Mucosa of gallbladder (tissue), 1 donor: Measurements from ENCODE around the gene FALEC. TPM values are rescaled to one million over a fixed set of nuclear protein-coding genes. Genes with fewer than 3 reads are reported as not detected.
A peak's percentile ranks its signal among the peaks of the same experiment; 100 is the strongest.

Experiments
- DNase-seq: peaks from one replicate; pipeline ENCODE4 v3.0.0-alpha.2; 2020; ENCODE audit warnings: low spot score
- total RNA-seq: library from RNA; stranded (reverse); gene quantifications from one replicate; pipeline ENCODE4 v1.2.1, GENCODE V29; 2021
- donor health status: DM: no; HTN: no; CAD: no.

Gene FALEC
- total RNA-seq, 1 donor from 2014 or later: 1.1 TPM

DNA sequence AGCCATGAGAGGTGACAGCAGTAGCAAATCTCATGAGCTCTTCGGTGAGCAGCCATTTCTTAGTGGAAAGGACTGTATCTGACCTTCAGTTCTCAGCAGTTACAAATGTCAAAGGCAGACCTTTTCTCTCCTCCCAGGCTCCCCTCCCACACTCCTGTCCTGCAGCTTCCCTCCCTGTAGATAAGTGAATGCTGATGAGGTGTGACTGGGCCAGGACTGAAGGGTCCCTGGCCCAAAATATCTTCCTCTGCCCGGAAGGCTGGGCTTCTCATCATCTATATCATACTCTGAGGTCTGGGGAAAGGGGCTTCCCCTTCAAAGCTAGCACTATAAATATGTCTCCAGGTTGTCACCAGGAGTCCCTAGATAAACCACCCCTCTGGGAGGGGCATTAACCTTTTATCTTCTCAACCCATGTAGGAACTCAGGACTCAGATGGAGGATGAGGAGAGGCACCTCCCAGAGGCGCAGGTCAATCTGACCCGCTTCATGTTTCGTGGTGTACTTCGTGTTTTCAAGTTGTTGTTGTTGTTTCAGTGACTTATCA lies 30.0 kb downstream of the FALEC start:
- no peak for DNase-seq

GRCh38 chr1:150546294-150546937 lies 30.9 kb downstream of the FALEC start:
- DNase-seq: no peak

DNA sequence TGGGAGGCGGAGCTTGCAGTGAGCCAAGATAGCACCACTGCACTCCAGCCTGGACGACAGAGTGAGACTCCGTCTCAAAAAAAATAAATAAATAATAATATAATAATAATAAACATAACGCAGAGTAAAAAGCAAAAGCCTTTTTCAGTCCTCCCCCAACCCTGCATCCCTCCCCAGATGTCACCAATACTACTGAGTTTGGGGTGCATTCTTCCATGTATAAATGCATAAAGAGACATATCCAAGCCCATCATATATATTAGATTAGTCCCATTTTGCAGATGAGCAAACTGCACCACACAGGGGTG lies 32.7 kb downstream of the FALEC start:
- DNase-seq: no peak

GRCh38 chr1:150548632-150549495 lies 33.3 kb downstream of the FALEC start, which contains the start of gene ADAMTSL4:
Gene ADAMTSL4 (plus strand): TSS chr1:150549408. CDS start chr1:150552289, 2,881 bp downstream.
- no peak for DNase-seq

GRCh38 chr1:150549496-150550221 lies 34.1 kb downstream of the FALEC start:
- DNase-seq: no peak

DNA sequence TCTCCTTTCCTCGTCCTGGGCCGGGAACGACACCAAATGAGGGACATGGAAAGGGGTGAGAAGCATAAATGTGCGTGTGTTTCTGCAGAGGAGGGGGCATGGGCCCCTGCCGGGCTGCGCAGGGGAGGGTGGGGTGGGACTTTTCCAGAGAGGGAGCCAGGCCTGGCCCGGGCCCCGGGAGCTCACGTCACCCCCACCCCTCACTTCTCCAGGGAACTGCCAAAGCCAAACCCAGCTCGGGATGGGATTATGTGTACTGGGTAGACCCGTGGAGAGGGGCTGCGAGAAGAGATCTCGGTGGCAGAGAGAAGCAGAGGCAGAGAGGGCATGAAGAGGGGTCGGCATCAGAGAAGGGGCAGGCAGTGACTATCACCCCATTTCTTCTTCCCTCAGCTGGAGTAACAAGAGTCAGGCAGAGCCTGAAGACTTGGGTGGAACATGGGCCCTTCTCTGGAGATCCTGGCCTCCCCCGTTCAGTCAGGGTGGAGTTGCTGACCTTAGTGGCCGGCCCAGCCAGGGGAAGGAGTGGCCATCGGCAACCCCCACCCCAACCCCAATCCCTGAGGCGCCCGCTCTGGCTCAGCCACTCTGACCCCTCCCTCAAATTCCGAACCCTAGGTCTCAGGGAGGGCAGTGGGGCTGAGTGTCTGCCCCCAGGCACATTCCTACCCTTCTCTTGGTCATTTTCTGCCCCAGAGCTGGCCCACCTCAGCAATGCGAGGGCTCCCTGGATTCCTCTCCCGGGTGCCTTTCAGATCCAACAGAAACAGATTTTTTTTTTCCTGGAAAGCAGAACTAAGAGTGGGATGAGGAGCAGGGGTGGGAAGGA lies 34.9 kb downstream of the FALEC start:
- no peak for DNase-seq

DNA sequence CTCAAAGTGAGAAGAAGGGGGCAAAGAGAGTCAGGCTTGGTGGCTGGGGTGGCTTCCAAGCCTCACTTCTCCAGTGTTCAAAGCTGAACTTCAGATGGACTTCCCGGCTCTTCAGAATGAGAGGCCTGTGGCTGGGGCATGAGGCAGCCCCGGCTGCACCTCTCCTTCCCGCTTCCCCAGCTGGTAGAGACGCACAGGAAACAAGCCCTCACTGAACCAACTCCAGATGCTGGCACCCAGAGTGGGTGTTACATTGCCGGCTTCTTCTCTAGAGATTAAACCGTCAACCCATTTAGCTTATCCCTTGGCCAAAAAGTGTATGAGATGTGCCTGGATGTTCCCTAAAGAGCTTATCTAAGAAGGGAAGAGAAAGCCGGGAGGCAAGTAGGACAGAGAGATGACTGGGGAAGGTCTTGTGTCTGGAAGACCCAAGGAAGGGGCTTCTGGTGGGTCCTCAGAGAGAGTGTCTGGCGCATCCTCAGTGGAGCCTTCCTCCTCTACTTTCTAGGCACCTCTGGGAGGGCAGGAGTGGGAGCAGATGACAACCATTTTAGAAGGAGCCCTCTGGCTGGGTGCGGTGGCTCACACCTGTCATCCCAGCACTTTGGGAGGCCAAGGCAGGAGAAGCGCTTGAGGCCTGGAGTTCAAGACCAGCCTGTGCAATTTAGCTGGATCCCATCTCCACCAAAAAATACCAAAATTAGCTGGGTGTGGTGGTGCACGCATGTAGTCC lies 35.7 kb downstream of the FALEC start:
- no peak for DNase-seq

- DNase-seq: no peak
Observed at GRCh38 chr1:150551784-150552127, 36.2 kb downstream of the FALEC start.

GRCh38 chr1:150552128-150552910 lies 36.8 kb downstream of the FALEC start:
- peak; percentile 79 for DNase-seq

DNA sequence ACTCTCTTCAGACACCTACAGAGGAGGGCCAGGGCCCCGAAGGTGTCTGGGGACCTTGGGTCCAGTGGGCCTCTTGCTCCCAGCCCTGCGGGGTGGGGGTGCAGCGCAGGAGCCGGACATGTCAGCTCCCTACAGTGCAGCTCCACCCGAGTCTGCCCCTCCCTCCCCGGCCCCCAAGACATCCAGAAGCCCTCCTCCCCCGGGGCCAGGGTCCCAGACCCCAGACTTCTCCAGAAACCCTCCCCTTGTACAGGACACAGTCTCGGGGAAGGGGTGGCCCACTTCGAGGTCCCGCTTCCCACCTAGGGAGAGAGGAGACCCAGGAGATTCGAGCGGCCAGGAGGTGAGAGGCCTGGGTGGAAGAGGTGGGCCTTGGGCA lies 37.3 kb downstream of the FALEC start:
- DNase-seq: no peak

GRCh38 chr1:150553392-150554085 lies 38.0 kb downstream of the FALEC start:
- no peak for DNase-seq

- DNase-seq: no peak
Observed at GRCh38 chr1:150554086-150554452, 38.5 kb downstream of the FALEC start.

DNA sequence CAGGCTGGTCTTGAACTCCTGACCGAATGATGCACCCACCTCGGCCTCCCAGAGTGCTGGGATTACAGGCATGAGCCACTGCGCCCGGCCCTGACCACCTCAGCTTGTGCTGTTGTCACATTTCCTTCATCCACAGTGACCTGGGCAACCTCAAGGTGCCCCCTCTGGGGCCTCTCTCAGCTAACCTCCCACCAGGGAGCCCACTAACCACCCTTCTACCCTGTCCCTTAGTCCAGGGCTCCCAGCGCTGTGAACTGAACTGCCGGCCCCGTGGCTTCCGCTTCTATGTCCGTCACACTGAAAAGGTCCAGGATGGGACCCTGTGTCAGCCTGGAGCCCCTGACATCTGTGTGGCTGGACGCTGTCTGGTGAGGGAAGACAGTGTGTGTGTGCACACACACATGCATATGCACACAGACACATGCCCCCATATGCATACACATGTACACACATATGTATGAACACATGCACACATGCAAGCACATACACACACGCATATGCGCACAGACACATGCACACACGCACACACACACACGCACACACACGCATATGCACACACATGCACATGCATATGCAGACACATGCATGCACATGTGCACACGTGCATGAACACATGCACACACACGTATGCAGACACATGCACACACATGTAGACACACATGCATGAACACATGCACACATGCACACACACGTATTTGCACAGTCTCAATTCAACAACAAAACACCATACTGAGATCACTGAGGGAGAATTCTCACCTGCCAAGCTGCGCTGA lies 39.8 kb downstream of the FALEC start:
- DNase-seq: no peak

- no peak for DNase-seq
Observed at GRCh38 chr1:150555971-150556865, 40.7 kb downstream of the FALEC start.

GRCh38 chr1:150557065-150557600 lies 41.6 kb downstream of the FALEC start:
- DNase-seq: no peak

GRCh38 chr1:150557813-150558212 lies 42.3 kb downstream of the FALEC start:
- DNase-seq: no peak

GRCh38 chr1:150558303-150558704 lies 42.8 kb downstream of the FALEC start:
- DNase-seq: no peak
